Activated CD4-positive, alpha-beta T cell treated with anti-CD3 and anti-CD28 coated beads, Interleukin-2, amount 50 U/mL, for 48 hours (primary cell): ENCODE measurements around the gene RAI1.

Source experiments
- DNase-seq, 2 experiments: peaks; one replicate each; pipeline ENCODE4 v3.0.0-alpha.2; 2020

Gene RAI1

GRCh38 chr17:17701658-17702057 lies 20.4 kb downstream of the RAI1 start:
- no peak for DNase-seq

DNA sequence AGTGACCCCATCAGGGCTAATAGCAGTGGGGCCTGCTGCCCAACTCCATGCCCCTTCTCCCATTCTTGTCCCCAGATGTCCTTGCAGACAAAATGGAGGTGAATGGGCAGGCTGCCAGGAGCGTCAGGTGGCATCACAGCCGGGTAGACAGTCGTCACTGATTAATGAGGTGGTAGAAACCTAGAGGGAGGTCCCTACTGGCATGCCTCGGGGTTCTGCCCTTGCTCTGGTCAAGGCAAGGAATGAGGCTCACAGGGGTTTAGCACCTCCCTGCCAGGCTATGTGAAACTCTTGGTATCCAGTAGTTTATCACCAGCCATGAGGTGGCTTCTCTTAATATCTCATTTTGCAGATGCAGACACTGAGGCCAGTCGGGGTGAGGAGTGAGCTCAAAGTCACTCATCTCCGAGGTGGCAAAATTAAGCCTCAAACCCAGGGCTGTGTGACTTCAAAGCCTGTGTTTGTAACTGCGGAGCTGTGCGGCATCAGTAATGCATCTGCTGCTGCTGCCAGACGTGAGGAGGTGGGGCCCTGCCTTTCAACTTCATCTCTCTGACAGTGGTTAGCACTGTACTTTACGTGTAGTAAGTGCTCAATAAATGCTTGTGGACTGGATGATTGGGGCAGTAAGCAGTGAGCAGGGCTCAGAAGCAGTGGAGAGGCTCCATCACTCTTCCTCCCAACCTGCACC lies 21.3 kb downstream of the RAI1 start:
- no peak for DNase-seq

- DNase-seq = no peak
These were observed 22.1 kb downstream of the RAI1 start for GRCh38 chr17:17703140-17703919.

- no peak for DNase-seq
These were observed 23.7 kb downstream of the RAI1 start for GRCh38 chr17:17704931-17705330.

DNA sequence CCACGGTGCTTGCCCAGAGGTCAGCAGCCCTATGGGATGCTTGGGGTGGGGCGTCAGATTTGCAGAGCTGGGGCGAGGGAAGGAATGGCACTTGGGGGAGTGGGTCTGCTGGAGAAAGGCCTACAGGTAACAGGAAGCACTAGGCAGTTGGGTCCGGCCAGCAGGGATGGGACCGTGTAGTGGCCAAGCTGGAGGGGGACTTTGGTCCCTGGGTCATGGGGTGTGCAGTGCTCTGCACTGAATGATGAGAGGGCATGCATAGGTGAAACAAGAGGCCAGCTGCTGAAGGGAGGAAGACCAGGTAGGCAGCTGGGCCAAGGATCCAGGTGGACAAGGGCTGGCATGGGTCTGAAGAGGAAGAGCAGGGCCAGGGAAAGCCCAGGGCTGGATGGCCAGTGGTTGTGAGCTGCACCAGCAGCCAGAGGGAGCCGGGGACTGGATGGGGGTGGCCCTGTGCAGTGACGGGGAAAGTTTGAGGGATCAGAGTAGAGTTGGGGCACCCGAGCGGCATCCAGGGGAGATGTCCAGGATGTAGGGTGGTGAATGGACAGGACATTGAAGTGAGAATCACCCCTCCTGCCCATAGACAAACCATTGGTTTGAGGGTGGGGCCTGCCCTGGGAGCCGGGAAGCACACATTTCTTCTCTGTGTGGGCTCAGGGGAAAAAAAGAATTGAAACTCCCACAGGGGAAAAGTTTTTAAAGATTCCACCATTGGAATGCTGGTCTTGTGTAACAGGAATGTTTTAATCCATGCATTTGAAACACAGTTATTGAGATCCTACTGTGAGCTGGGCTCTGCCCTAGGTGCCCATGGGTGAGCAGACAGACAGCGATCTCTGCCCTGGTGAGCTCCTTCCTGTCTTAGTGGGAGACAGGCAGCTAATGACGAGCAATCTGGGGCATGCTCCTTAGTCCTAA lies 25.1 kb downstream of the RAI1 start:
- no peak for DNase-seq

DNA sequence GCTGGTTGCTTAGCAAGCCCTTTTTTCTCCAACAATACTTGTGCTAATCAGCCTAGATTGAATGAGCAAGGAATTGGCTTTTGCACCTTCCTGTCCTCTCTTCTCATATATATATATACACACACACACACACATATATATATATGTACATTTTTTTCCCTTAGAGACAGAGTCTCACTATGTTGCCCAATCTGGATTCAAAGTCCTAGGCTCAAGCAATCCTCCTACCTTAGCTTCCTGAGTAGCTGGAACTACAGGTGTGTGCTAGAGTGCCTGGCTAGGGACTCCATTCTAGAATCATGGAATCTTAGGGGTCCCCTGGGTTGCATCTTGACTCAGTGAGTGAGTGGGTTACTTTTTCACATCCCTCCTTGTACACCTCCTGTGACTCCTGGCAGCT lies 27.0 kb downstream of the RAI1 start:
- no peak for DNase-seq

DNA sequence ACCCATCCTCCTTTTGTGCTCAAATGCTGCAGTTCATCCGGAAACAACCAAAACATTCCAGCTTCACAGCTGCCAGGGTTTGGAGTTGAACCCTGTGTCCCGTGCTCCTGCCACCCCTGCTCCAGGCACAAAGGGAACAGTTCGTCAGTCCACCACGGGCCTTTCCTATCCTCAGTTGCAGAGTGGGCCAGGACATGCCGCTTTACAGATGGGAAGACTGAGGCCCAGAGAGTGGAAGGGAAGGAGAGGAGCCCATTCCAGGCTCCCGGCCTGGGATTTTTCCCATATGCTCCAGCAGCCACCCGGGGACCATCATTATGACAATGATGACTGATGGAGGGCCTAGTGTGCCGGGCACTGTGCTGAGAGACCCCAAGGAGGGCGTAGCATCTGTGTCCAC lies 27.6 kb downstream of the RAI1 start:
- DNase-seq = no peak

DNA sequence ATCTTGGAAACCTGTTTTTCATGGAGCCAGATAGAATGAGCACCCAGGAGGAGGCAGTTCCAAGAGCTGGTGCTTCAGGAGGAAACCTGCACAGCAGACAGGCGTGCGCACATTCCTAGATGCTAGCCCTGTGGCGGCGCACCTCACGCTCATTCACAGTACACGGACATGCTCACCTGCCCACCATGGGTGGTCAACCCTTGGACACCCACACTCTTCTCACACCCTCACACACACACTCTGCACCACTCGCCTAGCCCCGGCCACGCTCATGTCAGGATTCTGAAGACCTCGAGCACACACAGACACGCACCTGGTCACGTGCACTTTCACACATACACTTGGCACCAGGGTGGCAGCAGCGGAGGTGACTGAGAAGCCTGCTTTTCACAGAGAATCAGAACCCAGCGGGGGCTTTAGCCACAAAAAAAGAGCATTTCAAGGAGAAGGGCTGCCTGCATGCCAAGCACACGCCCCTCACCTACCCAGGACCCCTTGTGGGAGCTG lies 28.6 kb downstream of the RAI1 start:
- DNase-seq = no peak

GRCh38 chr17:17710355-17710727 lies 29.1 kb downstream of the RAI1 start:
- no peak for DNase-seq

DNA sequence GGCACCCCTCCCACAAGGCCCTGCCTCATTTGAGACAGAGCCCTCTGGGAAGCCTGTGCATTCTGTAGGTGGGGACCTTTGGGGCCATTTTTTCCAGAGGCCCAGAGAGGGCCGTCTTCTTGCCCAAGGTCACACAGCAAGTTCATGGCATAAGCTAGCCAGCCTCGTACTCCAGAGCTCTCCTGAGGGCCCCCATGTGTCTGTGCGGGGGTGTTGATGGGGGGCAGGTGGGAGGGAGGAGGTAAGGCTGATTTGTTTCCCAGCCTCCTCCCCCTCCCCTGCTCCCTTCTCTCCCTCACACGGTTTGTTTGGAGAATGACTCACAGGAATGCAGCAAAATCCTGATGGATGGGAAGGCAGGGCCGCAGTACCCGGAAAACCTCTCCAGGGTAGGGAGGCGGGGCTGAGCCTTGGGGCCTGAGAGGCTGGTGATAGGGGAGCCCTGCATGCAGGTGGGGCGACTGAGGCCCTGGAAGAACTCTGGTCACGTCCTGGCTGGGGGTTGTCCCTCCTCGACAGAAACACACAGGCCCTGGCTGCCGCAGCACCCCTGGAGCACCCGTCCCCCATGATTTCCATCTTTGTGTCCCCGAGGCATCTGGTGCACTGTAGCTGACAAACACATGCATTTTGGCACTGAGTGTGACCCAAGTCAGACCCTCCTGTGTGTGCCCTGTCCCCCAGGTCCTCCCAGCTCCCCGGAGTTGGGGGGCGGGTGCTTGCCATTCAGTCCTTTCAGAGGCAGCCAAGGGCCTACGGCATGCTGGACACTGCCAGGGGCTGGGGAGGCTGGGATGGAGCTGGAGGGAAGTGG lies 29.7 kb downstream of the RAI1 start:
- DNase-seq = no peak

- DNase-seq = no peak
These were observed 30.4 kb downstream of the RAI1 start for GRCh38 chr17:17711641-17712162.

- DNase-seq = no peak
These were observed 31.1 kb downstream of the RAI1 start for GRCh38 chr17:17712268-17712924.

DNA sequence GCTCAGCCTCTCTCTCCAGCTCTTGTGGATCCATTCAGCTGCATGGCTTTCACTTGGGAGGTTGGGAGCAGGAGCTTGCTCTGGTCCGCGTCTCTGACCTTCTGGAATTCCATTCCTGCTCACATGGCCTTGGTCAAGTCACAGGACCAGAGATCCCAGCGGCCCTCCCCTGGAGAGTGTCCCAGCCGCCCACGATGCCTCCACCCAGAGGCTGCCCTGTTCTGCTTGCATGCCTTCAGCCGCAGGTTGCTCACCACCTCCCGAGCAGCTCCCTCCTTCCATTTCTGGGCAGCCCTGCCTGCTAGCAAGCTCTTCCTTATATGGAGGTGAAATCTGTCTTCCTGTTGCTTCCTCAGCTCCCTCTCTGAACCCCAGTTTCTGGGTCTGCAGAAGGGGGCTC lies 32.6 kb downstream of the RAI1 start:
- no peak for DNase-seq

GRCh38 chr17:17714261-17714866 lies 33.1 kb downstream of the RAI1 start:
- DNase-seq = no peak

GRCh38 chr17:17714879-17715278 lies 33.6 kb downstream of the RAI1 start:
- no peak for DNase-seq

DNA sequence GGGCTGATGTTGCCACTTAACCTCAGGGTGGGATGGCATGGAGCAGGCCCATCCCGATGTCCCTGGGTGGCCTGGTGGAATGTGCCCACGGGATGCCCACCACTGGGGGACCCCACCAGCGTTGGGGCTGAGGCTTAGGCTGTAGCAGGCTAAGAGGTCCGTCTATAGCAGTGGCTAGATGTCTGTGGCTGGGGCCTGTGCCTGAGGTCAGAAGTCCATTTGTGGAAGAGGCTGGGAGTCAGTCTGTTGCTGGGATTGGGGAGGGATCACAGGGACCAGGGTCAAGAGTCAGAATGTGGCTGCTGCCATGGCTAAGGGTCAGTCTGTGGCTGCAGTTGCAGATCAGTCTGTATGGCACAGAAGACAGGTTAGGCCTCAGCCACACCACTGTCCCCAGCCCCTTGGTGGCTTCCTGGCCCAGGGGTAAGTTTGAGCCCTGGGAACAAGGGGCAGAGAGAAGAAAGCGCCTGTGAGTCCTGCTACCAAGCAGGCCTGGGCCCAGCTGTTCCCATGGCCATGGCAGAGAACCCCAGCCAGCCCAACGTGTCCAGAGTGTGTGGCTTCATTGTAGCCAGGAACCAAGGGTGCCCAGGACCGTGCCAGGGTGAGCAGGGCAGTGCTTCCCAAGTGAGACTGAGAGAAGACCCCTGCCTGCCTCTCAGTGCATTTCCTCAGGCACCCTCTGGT lies 35.7 kb downstream of the RAI1 start:
- DNase-seq = no peak

- DNase-seq = no peak
These were observed 37.0 kb downstream of the RAI1 start for GRCh38 chr17:17718251-17718650.

GRCh38 chr17:17719199-17719940 lies 38.1 kb downstream of the RAI1 start:
- DNase-seq = no peak

DNA sequence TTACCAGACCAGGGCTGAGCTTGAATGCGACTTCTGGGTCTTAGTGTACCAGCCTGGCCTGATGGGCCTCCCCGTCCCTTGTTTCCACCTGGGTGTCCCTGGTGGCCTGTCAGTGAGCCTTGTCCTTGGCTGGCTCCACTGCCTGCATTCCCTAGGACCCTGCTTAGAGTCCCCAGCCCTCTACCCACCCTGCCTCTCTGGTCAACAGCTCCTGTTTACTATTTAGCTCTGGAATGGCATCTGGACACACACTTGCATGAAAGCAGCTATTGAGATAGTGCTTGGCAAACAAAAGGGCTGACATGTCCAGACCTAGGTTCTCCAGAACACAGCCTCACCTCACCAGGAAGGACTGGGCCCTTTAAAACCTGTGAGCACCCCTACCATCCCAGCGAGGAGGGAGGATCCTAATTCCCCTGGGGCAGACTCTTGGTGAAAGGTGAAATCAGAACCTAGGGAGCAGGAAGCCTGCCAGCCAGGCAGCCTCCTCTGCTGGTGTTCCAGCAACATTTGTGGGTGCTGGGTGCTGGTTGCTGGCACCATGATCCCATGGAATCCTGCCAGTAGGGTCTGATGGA lies 38.8 kb downstream of the RAI1 start:
- no peak for DNase-seq
